GM18517 (cell line): ENCODE measurements around the gene IP6K3.

Experiments
- ATAC-seq: cut with Tn5 transposase; IDR thresholded peaks from one replicate; pipeline ENCODE4 v1.9.1; 2021; ENCODE audit warnings: mild to moderate bottlenecking, moderate library complexity; ENCODE audit not compliant: unreplicated experiment

IP6K3 gene

GRCh38 chr6:33724102-33725023 is 22.3 kb downstream of the IP6K3 start:
- no peak for ATAC-seq

- ATAC-seq = no peak
Measured at GRCh38 chr6:33723371-33724085, 23.2 kb downstream of the IP6K3 start.

DNA sequence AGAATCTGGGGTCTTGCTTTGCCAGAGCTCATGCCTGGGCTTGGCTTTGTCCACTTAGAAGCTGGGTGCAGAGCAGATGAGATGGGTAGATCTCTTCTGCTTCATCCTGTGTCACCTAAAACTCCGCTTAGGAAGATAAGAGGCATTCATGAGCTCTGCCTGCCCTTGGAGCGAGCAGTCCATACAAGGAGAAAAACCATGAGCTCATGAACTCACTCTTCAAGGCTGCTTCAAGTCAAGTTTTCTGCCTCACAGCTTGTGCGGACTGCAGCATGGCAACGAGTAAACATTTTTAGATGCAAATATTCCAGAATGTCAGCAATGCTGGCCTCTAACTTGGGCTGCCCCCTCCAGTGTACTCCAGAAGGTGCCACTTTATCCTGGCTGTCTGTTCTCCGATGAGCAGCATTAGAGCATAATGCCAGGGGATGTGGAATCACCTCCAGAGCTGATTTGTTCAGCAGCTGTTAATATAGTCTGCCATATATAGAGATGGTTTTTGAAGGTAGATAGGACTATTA is 24.5 kb downstream of the IP6K3 start:
- ATAC-seq = no peak

DNA sequence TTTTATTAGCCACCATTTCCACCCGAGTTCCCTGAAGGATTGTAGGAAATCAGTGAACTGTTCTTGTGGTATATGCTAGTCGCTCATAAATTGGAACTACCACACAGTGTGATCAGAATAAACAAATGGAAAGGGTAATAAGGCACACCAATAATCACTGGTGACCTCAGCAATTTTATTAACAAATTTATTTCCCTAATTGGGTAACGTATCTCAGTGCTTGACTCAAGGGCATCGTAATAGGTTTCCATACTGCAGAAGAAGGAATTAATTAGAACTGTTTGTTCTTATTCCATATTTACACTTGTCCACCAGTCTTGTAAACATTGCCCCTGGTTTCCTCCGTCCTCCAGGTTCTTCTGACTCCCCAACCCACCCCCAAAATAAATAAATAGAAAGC is 25.2 kb downstream of the IP6K3 start:
- ATAC-seq = no peak

DNA sequence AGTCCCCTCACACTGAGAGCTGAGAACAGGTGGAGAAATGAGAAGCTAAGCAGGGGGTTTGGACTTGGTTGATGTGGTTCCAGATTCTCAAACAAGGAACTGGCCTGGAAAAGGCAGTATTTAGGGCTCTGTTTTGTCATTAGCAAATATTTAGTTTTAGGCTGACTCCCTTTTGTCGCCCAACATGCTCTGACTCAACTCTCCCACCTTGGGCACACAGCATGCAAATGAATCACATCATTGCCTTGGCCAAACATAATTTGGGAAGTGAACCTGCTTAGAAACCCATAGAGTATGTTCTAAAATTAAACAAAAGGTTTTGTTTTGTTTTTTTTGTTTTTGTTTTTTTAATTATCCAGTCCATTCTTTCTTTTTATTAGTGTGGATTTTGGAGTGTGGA is 25.7 kb downstream of the IP6K3 start:
- ATAC-seq = no peak

GRCh38 chr6:33719326-33719987 is 27.2 kb downstream of the IP6K3 start:
- ATAC-seq = no peak

GRCh38 chr6:33718713-33719112 is 28.0 kb downstream of the IP6K3 start:
- ATAC-seq = no peak

- no peak for ATAC-seq
Measured at GRCh38 chr6:33717934-33718455, 28.7 kb downstream of the IP6K3 start.

GRCh38 chr6:33716890-33717632 is 29.6 kb downstream of the IP6K3 start:
- no peak for ATAC-seq

GRCh38 chr6:33716379-33716778 is 30.3 kb downstream of the IP6K3 start:
- no peak for ATAC-seq

GRCh38 chr6:33714385-33715040 is 32.2 kb downstream of the IP6K3 start:
- no peak for ATAC-seq

GRCh38 chr6:33713786-33714185 is 32.9 kb downstream of the IP6K3 start:
- no peak for ATAC-seq

- no peak for ATAC-seq
Measured at GRCh38 chr6:33712914-33713313, 33.8 kb downstream of the IP6K3 start.

GRCh38 chr6:33711140-33712129 is 35.3 kb downstream of the IP6K3 start, which contains the start of gene UQCC2:
Gene UQCC2 (minus strand): TSS chr6:33711700. CDS start chr6:33711686, 14 bp downstream.
- ATAC-seq = peak; percentile 56

GRCh38 chr6:33710296-33711121 is 36.2 kb downstream of the IP6K3 start:
- ATAC-seq = no peak

- no peak for ATAC-seq
Measured at GRCh38 chr6:33709605-33710295, 37.0 kb downstream of the IP6K3 start.
